MCF 10A (cell line): ENCODE data around the gene HBD. TPM values are rescaled to one million over a fixed set of nuclear protein-coding genes. Genes with fewer than 3 reads are reported as not detected.
"Not testable (repeated sequence)": the region's sequence is repeated elsewhere in the genome, so short reads cannot be mapped to it uniquely, and the experiment has no call there.

Source experiments
- BruUV-seq: library from RNA; stranded (reverse); fragments of 400-500 nt; replicated peaks from 2 replicates; lab custom pipeline; 2021; lab: Mats Ljungman, UMichigan
- CTCF ChIA-PET: fragments of 300-600 bp; sonication (Branson Sonifier 250); formaldehyde crosslinking; extraction: SDS; loops from one replicate; lab custom pipeline; 2021; ENCODE audit warnings: antibody characterized with exemption, inconsistent platforms; lab: Yijun Ruan, JAX
- POLR2A ChIA-PET: fragments of 300-600, 350-650 bp; sonication (Branson Sonifier 250); formaldehyde crosslinking; extraction: SDS; loops from one replicate; lab custom pipeline; 2020; ENCODE audit warnings: antibody characterized with exemption, inconsistent platforms; lab: Yijun Ruan, JAX
- DNase-seq: peaks from one replicate; pipeline ENCODE4 v3.0.0-alpha.2; 2018; ENCODE audit not compliant: unreplicated experiment
- H3K27ac Mint-ChIP-seq: one replicate; pipeline ENCODE4 v1.8.0; 2022; ENCODE audit warnings: mild to moderate bottlenecking, low read depth, mixed read lengths; ENCODE audit not compliant: unreplicated experiment
- H3K27me3 Mint-ChIP-seq: one replicate; pipeline ENCODE4 v1.8.0; 2022; ENCODE audit warnings: mixed read lengths; ENCODE audit not compliant: insufficient read depth, unreplicated experiment
- H3K36me3 Mint-ChIP-seq: one replicate; pipeline ENCODE4 v1.8.0; 2022; ENCODE audit warnings: mild to moderate bottlenecking, moderate library complexity, mixed read lengths; ENCODE audit not compliant: insufficient read depth, unreplicated experiment
- H3K4me1 Mint-ChIP-seq: one replicate; pipeline ENCODE4 v1.8.0; 2022; ENCODE audit warnings: mixed read lengths; ENCODE audit not compliant: insufficient read depth, unreplicated experiment
- H3K4me3 Mint-ChIP-seq: one replicate; pipeline ENCODE4 v1.8.0; 2022; ENCODE audit warnings: mild to moderate bottlenecking, moderate library complexity, mixed read lengths; ENCODE audit not compliant: unreplicated experiment
- H3K9me3 Mint-ChIP-seq: one replicate; pipeline ENCODE4 v1.8.0; 2022; ENCODE audit warnings: mixed read lengths; ENCODE audit not compliant: unreplicated experiment
- intact Hi-C: fragments of 100-400 bp; cut with micrococcal nuclease; formaldehyde crosslinking; loops from 2 replicates; pipeline ENCODE4 v1.14.1; 2022
- total RNA-seq: library from RNA; stranded (reverse); gene quantifications from 2 replicates; pipeline ENCODE4 v1.2.3, GENCODE V29; 2022
- TF ChIP-seq, protein P1 (sequence below): fragments of 200-600 bp; IDR thresholded peaks from one replicate; pipeline ENCODE4 v1.8.0; 2022; ENCODE audit warnings: antibody characterized with exemption, mild to moderate bottlenecking; ENCODE audit not compliant: unreplicated experiment

Gene HBD
- total RNA-seq, 1 experiment from 2014 or later = not detected

DNA sequence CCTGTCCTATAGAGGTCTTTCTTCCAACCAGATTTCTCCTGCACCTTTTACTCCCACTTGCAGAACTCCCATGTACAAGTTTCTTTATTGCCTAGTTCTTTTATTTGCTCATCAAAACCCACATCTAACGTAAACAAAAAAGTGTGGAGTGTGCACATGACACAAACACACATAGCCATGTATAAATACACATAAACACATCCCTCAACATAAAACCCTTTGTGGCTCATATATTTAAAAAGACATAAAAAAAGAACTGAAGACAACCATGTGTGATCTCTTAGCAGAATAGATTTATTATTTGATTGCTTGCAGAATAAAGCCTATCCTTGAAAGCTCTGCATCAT lies 18.6 kb upstream of the HBD start:
- ChIA-PET POLR2A (no interaction called here), CTCF (no interaction called here)
- TF ChIP-seq, protein P1, sequence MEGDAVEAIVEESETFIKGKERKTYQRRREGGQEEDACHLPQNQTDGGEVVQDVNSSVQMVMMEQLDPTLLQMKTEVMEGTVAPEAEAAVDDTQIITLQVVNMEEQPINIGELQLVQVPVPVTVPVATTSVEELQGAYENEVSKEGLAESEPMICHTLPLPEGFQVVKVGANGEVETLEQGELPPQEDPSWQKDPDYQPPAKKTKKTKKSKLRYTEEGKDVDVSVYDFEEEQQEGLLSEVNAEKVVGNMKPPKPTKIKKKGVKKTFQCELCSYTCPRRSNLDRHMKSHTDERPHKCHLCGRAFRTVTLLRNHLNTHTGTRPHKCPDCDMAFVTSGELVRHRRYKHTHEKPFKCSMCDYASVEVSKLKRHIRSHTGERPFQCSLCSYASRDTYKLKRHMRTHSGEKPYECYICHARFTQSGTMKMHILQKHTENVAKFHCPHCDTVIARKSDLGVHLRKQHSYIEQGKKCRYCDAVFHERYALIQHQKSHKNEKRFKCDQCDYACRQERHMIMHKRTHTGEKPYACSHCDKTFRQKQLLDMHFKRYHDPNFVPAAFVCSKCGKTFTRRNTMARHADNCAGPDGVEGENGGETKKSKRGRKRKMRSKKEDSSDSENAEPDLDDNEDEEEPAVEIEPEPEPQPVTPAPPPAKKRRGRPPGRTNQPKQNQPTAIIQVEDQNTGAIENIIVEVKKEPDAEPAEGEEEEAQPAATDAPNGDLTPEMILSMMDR = no peak
- Mint-ChIP-seq H3K27ac (no peak overlapping the region), H3K4me3 (no peak overlapping the region), H3K4me1 (peaks cover 12% of the 10 kb centered on the region), H3K9me3 (no peaks in the 10 kb centered on the region), H3K27me3 (peaks cover 22% of the 10 kb centered on the region), H3K36me3 (no peaks in the 10 kb centered on the region)
- BruUV-seq = no TSS peak
- no peak for DNase-seq
- intact Hi-C loops = no loop called here

DNA sequence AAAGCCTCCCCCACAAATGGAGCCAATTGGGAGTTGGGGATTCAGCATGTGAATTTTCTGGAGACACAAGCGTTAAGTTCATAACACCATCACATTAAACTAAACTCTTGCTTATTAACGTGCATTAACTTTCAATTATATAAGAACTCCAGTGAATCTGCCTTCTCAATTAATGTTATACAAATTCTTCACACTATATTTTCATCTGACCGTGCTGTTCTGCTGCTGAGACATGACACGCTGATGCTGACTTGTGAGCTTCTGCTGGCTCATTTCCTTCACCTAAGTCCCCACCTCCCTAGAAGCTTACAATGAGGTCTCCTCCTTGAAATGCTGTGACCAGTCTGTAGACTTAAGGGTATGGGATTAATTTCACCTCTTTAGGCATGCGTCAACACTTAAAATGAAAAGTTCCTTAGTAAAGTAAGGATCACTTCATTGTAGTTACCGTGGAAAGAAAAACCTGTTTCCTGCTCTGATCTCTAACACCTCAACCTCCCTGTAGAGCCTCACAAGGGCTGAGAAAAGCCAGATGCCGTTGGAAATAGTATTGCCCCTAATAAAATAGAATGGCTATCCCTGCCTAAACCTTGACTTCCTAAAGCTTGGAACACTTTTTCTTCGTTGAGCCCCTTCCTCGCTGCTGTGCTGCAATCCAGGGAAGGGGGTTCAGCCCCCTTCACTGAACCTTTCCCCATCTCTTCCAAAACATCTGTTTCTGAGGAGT lies 18.1 kb upstream of the HBD start:
- ChIA-PET CTCF (no interaction called here), POLR2A (no interaction called here)
- TF ChIP-seq, protein P1 = no peak
- DNase-seq = no peak
- Mint-ChIP-seq H3K27me3 (peaks cover 27% of the 10 kb centered on the region), H3K36me3 (no peaks in the 10 kb centered on the region), H3K9me3 (no peaks in the 10 kb centered on the region), H3K4me3 (no peak overlapping the region), H3K4me1 (peaks cover 12% of the 10 kb centered on the region), H3K27ac (no peak overlapping the region)
- no TSS peak for BruUV-seq
- intact Hi-C loops = no loop called here

DNA sequence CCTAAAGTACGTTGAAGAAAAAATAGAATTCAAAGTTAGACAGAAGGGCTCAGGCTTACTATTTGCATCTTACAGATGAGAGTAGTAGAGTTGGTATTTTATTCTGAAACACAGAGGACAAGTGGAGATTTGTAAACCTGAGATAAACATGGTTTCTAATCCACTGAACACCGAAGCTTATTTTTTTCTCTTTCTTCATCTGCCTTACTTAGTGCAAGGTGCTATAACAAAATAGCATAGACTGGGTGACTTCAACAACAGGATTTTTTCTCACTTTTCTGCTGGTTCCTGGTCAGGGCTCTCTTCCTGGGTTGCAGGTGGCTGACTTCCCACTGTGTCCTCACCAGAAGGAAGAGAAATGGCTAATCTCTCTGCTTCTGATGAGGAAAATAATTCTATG lies 17.5 kb upstream of the HBD start:
- no peaks in the 10 kb centered on the region for H3K36me3 Mint-ChIP-seq
- no peak overlapping the region for H3K4me3 Mint-ChIP-seq
- H3K27me3 Mint-ChIP-seq = peaks cover 33% of the 10 kb centered on the region
- peaks cover 12% of the 10 kb centered on the region for H3K4me1 Mint-ChIP-seq
- TF ChIP-seq, protein P1 = no peak
- no TSS peak for BruUV-seq
- no peak overlapping the region for H3K27ac Mint-ChIP-seq
- intact Hi-C loops = no loop called here
- POLR2A ChIA-PET = no interaction called here
- CTCF ChIA-PET = no interaction called here
- no peaks in the 10 kb centered on the region for H3K9me3 Mint-ChIP-seq
- DNase-seq = no peak

DNA sequence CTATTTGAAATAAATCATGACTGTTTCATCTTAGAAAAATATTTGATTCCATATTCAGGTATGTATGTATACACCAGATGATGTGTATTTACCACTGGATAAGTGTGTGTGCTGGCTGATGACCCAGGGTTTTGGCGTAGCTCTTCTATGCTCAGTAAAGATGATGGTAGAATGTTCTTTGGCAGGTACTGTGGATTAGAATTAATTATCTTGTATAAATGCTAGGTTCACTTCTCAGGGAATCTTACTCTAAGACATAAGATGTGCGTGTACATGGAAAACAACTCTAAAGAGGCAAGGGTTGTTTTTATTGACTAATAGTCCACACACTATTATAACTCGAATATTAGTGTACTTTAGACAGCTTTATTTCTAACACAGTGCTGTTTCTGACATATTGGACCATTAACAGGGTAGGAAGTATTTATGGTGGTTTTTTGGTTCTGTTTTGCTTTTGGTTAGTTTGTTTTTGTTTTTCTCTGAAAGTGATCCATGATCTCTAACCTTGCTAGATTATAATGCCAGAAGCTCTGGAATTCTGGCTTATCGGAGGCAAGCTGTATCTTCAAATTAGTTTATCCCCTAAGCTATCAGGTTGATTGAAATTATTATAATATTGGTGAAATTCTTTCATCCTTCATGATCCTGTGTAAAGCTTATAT lies 16.4 kb upstream of the HBD start:
- no peaks in the 10 kb centered on the region for H3K9me3 Mint-ChIP-seq
- peaks cover 44% of the 10 kb centered on the region for H3K27me3 Mint-ChIP-seq
- no TSS peak for BruUV-seq
- H3K4me1 Mint-ChIP-seq = peaks cover 12% of the 10 kb centered on the region
- no peak overlapping the region for H3K4me3 Mint-ChIP-seq
- TF ChIP-seq, protein P1 = no peak
- ChIA-PET CTCF (interaction anchor here (0.7 kb wide), 1 partner anchor 132 kb away, joined by 4 read pairs; no protein-coding TSS in a partner anchor), POLR2A (no interaction called here)
- no peak overlapping the region for H3K27ac Mint-ChIP-seq
- H3K36me3 Mint-ChIP-seq = no peaks in the 10 kb centered on the region
- no peak for DNase-seq
- intact Hi-C loops = no loop called here

DNA sequence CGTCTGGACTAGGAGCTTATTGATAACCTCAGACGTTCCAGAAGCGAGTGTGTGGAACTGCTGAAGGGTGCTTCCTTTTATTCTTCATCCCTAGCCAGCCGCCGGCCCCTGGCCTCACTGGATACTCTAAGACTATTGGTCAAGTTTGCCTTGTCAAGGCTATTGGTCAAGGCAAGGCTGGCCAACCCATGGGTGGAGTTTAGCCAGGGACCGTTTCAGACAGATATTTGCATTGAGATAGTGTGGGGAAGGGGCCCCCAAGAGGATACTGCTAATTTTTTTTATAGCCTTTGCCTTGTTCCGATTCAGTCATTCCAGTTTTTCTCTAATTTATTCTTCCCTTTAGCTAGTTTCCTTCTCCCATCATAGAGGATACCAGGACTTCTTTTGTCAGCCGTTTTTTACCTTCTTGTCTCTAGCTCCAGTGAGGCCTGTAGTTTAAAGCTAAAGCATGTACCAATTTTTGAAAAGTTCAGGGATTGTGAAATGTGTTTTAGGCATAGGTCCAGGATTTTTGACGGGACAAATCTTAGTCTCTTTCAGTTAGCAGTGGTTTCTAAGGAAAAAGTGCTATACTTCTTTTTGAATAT lies 15.6 kb upstream of the HBD start, which contains the start of gene HBG1:
TSS of gene HBG1 (minus strand) at position 51 of the 590 bp plus-strand sequence. CDS start 53 bp downstream, outside the sequence.
- H3K9me3 Mint-ChIP-seq, POLR2A ChIA-PET, DNase-seq, H3K4me1 Mint-ChIP-seq, H3K27ac Mint-ChIP-seq, H3K36me3 Mint-ChIP-seq, CTCF ChIA-PET, H3K4me3 Mint-ChIP-seq, BruUV-seq, intact Hi-C loops: not testable (repeated sequence)
- H3K27me3 Mint-ChIP-seq = peaks cover 52% of the 10 kb centered on the region

DNA sequence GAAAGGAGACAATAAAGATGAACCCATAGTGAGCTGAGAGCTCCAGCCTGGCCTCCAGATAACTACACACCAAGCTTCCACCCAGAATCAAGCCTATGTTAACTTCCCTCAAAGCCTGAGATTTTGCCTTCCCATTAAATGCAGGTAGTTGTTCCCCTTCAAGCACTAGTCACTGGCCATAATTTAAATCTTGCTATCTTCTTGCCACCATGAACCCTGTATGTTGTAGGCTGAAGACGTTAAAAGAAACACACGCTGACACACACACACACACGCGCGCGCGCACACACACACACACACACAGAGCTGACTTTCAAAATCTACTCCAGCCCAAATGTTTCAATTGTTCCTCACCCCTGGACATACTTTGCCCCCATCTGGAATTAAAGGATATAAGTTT lies 14.2 kb upstream of the HBD start:
- H3K9me3 Mint-ChIP-seq, BruUV-seq, H3K4me1 Mint-ChIP-seq, DNase-seq, H3K27ac Mint-ChIP-seq, intact Hi-C loops, H3K4me3 Mint-ChIP-seq, POLR2A ChIA-PET, H3K36me3 Mint-ChIP-seq: not testable (repeated sequence)
- CTCF ChIA-PET = interaction anchor here (0.7 kb wide), 1 partner anchor 10 kb away, joined by 4 read pairs; no protein-coding TSS in a partner anchor
- H3K27me3 Mint-ChIP-seq = peaks cover 56% of the 10 kb centered on the region
